Sigmoid colon (tissue), 4 donors: ENCODE data around the gene PTX3.

Source experiments
- EP300 ChIP-seq, 4 donors: sonication (generic); formaldehyde crosslinking; IDR thresholded peaks; one replicate each; pipeline ENCODE4 v1.6.1; 2017; ENCODE audit warnings: antibody characterized with exemption in 4 of 4
- POLR2A ChIP-seq, 2 donors: fragments of 450-650 bp; IDR thresholded peaks; one replicate each; pipeline ENCODE4 v1.6.1; 2016; ENCODE audit warnings: antibody characterized with exemption in 2 of 2, mild to moderate bottlenecking in 2 of 2, moderate library complexity in 2 of 2
- POLR2AphosphoS5 ChIP-seq, 4 donors: sonication (generic); formaldehyde crosslinking; IDR thresholded peaks; one replicate each; pipeline ENCODE4 v1.6.1; 2017; ENCODE audit warnings: antibody characterized with exemption in 4 of 4
- TF ChIP-seq, protein P1 (sequence below), 4 experiments: fragments of 450-650 bp in 3 of 4; fragments of 200-600 bp in 1 of 4; IDR thresholded peaks; one replicate each; pipeline ENCODE4 v1.5.1; 2016 to 2019; ENCODE audit warnings: antibody characterized with exemption in 4 of 4, mild to moderate bottlenecking in 3 of 4, moderate library complexity in 2 of 4

DNA sequence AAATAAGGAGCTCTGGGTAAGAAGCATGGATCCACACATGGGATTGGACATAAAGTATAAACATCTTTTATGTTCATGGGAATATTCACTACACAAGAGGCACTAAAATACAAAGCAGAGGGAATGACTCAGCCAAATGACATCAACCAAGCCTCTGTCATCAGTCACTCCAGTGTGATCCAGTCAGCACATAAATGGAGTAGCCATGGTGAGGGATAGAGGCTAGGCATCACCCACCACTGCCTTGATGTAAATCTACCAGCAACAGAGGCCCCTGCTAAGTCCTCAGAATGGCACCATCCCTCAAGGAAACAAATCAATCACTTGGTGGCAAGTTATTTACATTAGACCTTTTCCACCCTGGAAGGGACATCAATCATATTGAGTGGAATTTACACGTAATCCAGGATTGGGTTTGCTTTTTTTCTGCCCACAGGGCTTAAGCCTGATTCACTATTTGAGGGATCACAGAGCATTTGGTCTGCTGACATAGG lies 39.3 kb downstream of the PTX3 start:
- TF ChIP-seq, protein P1, sequence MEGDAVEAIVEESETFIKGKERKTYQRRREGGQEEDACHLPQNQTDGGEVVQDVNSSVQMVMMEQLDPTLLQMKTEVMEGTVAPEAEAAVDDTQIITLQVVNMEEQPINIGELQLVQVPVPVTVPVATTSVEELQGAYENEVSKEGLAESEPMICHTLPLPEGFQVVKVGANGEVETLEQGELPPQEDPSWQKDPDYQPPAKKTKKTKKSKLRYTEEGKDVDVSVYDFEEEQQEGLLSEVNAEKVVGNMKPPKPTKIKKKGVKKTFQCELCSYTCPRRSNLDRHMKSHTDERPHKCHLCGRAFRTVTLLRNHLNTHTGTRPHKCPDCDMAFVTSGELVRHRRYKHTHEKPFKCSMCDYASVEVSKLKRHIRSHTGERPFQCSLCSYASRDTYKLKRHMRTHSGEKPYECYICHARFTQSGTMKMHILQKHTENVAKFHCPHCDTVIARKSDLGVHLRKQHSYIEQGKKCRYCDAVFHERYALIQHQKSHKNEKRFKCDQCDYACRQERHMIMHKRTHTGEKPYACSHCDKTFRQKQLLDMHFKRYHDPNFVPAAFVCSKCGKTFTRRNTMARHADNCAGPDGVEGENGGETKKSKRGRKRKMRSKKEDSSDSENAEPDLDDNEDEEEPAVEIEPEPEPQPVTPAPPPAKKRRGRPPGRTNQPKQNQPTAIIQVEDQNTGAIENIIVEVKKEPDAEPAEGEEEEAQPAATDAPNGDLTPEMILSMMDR (IDR thresholded peaks at IDR 0.05): no peak
- TF ChIP-seq POLR2A (IDR thresholded peaks at IDR 0.05) (no peak), POLR2AphosphoS5 (IDR thresholded peaks at IDR 0.05) (no peak), EP300 (IDR thresholded peaks at IDR 0.05) (no peak)
